Gastroesophageal sphincter (tissue), 3 donors: ENCODE measurements around the gene FURIN.

Experiments
- EP300 ChIP-seq: sonication (generic); formaldehyde crosslinking; IDR thresholded peaks from one replicate; pipeline ENCODE4 v1.6.1; 2017; ENCODE audit warnings: antibody characterized with exemption, mild to moderate bottlenecking
- TF ChIP-seq, protein P1 (sequence below), 4 experiments: fragments of 200-600 bp in 2 of 4; fragments of 450-650 bp in 2 of 4; sonication (generic) in 1 of 4; IDR thresholded peaks; one replicate each; pipeline ENCODE4 v1.5.1; 2017 to 2019; ENCODE audit warnings: antibody characterized with exemption in 4 of 4, mild to moderate bottlenecking in 2 of 4, moderate library complexity in 2 of 4

DNA sequence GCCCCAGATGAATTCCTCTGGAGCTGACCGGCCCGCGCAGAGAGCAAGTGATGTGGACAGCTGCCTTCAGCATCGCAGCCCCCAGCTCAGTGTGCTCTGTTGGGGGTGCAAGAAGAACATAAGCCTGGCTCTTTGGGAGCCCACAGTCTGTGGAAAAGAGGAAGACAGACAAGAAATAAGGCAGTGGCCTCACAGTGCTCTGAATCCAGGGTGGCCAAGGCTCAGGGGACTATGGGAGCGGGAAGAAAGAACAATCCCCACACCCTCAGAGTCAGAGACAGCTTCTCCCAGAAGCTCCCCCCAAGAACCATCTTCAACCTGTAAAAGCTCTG is 64.2 kb downstream of the FURIN start:
- TF ChIP-seq, protein P1, sequence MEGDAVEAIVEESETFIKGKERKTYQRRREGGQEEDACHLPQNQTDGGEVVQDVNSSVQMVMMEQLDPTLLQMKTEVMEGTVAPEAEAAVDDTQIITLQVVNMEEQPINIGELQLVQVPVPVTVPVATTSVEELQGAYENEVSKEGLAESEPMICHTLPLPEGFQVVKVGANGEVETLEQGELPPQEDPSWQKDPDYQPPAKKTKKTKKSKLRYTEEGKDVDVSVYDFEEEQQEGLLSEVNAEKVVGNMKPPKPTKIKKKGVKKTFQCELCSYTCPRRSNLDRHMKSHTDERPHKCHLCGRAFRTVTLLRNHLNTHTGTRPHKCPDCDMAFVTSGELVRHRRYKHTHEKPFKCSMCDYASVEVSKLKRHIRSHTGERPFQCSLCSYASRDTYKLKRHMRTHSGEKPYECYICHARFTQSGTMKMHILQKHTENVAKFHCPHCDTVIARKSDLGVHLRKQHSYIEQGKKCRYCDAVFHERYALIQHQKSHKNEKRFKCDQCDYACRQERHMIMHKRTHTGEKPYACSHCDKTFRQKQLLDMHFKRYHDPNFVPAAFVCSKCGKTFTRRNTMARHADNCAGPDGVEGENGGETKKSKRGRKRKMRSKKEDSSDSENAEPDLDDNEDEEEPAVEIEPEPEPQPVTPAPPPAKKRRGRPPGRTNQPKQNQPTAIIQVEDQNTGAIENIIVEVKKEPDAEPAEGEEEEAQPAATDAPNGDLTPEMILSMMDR (IDR thresholded peaks at IDR 0.05), result no peak
- no peak for TF ChIP-seq EP300
